Mucosa of rectum (tissue), 2 donors: ENCODE measurements around the gene MAP4K4.

ENCODE experiments used
- H3K27ac ChIP-seq, 2 donors: one replicate each; pipeline ENCODE4 v1.7.0; 2013; ENCODE audit warnings: inconsistent platforms in 2 of 2, low read depth in 2 of 2, low read length in 2 of 2
- H3K27me3 ChIP-seq, 2 donors: one replicate each; pipeline ENCODE4 v1.7.0; 2013; ENCODE audit warnings: low read length in 2 of 2; ENCODE audit not compliant: control insufficient read depth in 2 of 2, insufficient read depth in 2 of 2
- H3K36me3 ChIP-seq, 2 donors: one replicate each; pipeline ENCODE4 v1.7.0; 2013; ENCODE audit warnings: low read length in 2 of 2; ENCODE audit not compliant: control insufficient read depth in 2 of 2, insufficient read depth in 2 of 2
- H3K4me1 ChIP-seq, 2 donors: one replicate each; pipeline ENCODE4 v1.7.0; 2013; ENCODE audit warnings: low read length in 2 of 2, mild to moderate bottlenecking in 1 of 2; ENCODE audit not compliant: control insufficient read depth in 2 of 2, insufficient read depth in 2 of 2
- H3K4me3 ChIP-seq, 2 donors: one replicate each; pipeline ENCODE4 v1.7.0; 2013; ENCODE audit warnings: low read length in 2 of 2
- H3K9ac ChIP-seq, 2 donors: one replicate each; pipeline ENCODE4 v1.7.0; 2013; ENCODE audit warnings: low read length in 2 of 2, low read depth in 1 of 2, mild to moderate bottlenecking in 1 of 2
- H3K9me3 ChIP-seq, 2 donors: one replicate each; pipeline ENCODE4 v1.7.0; 2013; ENCODE audit warnings: low read length in 2 of 2; ENCODE audit not compliant: control insufficient read depth in 2 of 2
- donor health status: healthy.
- donor health status: Normal muscosa, but diverticular disease.

The MAP4K4 gene

GRCh38 chr2:101751875-101752619 is 54.5 kb downstream of the MAP4K4 start:
- no peak overlapping the region for H3K9ac ChIP-seq
- no peak overlapping the region for H3K27ac ChIP-seq
- no peaks in the 10 kb centered on the region for H3K27me3 ChIP-seq
- peaks cover 8 to 17% of the 10 kb centered on the region in 2 donors for H3K4me1 ChIP-seq
- H3K36me3 ChIP-seq = no peaks in the 10 kb centered on the region
- H3K9me3 ChIP-seq = no peaks in the 10 kb centered on the region
- H3K4me3 ChIP-seq = no peak overlapping the region

- Histone ChIP-seq H3K27ac (no peak overlapping the region), H3K9me3 (no peaks in the 10 kb centered on the region), H3K4me1 (peaks cover 8 to 17% of the 10 kb centered on the region in 2 donors)
These were observed 55.5 kb downstream of the MAP4K4 start for GRCh38 chr2:101752716-101753616.

GRCh38 chr2:101753720-101754490 is 56.4 kb downstream of the MAP4K4 start:
- Histone ChIP-seq H3K9me3 (no peaks in the 10 kb centered on the region), H3K27ac (no peak overlapping the region), H3K9ac (no peak overlapping the region), H3K4me1 (peaks cover 6 to 17% of the 10 kb centered on the region in 2 donors), H3K36me3 (no peaks in the 10 kb centered on the region), H3K4me3 (no peak overlapping the region), H3K27me3 (no peaks in the 10 kb centered on the region)

More at GRCh38 chr2:101752716-101753616, 55.5 kb downstream of the MAP4K4 start:
- no peak overlapping the region for H3K4me3 ChIP-seq
- H3K36me3 ChIP-seq = no peaks in the 10 kb centered on the region
- H3K9ac ChIP-seq = no peak overlapping the region
- no peaks in the 10 kb centered on the region for H3K27me3 ChIP-seq

- Histone ChIP-seq H3K4me3 (no peak overlapping the region), H3K9ac (no peak overlapping the region), H3K27me3 (no peaks in the 10 kb centered on the region), H3K36me3 (no peaks in the 10 kb centered on the region), H3K4me1 (peaks cover 6 to 17% of the 10 kb centered on the region in 2 donors), H3K27ac (no peak overlapping the region), H3K9me3 (no peaks in the 10 kb centered on the region)
These were observed 57.1 kb downstream of the MAP4K4 start for GRCh38 chr2:101754618-101755017.

DNA sequence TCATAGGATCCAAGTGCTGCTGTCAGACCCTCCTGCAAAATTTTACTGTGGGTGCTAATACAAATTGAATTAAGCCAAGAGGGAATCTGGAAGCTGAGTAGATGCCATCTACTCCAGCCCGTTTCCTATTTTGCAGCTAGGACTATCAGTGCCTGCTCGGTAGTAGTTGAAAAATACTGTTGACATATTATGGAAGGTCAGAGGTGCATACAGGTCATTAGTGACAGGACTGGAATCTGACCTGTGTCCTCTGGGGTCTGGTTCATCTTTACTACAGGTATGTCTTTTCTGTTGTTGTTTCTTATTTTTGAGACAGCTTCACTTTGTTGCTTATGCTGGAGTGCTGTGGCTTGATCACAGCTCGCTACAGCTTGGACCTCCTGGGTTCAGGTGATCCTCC is 58.8 kb downstream of the MAP4K4 start:
- peaks cover 6 to 17% of the 10 kb centered on the region in 2 donors for H3K4me1 ChIP-seq
- H3K27me3 ChIP-seq = no peaks in the 10 kb centered on the region
- H3K9me3 ChIP-seq = no peaks in the 10 kb centered on the region
- no peak overlapping the region for H3K9ac ChIP-seq
- no peaks in the 10 kb centered on the region for H3K36me3 ChIP-seq
- no peak overlapping the region for H3K4me3 ChIP-seq
- no peak overlapping the region for H3K27ac ChIP-seq

- H3K9me3 ChIP-seq = no peaks in the 10 kb centered on the region
These were observed 60.5 kb downstream of the MAP4K4 start for GRCh38 chr2:101758001-101758400.

GRCh38 chr2:101759162-101759561 is 61.7 kb downstream of the MAP4K4 start:
- Histone ChIP-seq H3K27ac (no peak overlapping the region), H3K4me3 (no peak overlapping the region), H3K4me1 (peaks cover 3 to 12% of the 10 kb centered on the region in 2 donors), H3K9ac (no peak overlapping the region), H3K9me3 (no peaks in the 10 kb centered on the region), H3K36me3 (no peaks in the 10 kb centered on the region), H3K27me3 (no peaks in the 10 kb centered on the region)

More at GRCh38 chr2:101758001-101758400, 60.5 kb downstream of the MAP4K4 start:
- H3K36me3 ChIP-seq = no peaks in the 10 kb centered on the region
- H3K27me3 ChIP-seq = no peaks in the 10 kb centered on the region
- no peak overlapping the region for H3K4me3 ChIP-seq
- no peak overlapping the region for H3K27ac ChIP-seq
- H3K4me1 ChIP-seq = peaks cover 5 to 12% of the 10 kb centered on the region in 2 donors
- no peak overlapping the region for H3K9ac ChIP-seq

GRCh38 chr2:101762451-101763171 is 65.1 kb downstream of the MAP4K4 start:
- Histone ChIP-seq H3K36me3 (no peaks in the 10 kb centered on the region), H3K9ac (no peak overlapping the region), H3K27ac (no peak overlapping the region), H3K27me3 (no peaks in the 10 kb centered on the region), H3K4me3 (no peak overlapping the region), H3K4me1 (peaks cover 3 to 8% of the 10 kb centered on the region in 2 donors), H3K9me3 (no peaks in the 10 kb centered on the region)

- Histone ChIP-seq H3K9ac (no peak overlapping the region), H3K27ac (no peak overlapping the region), H3K9me3 (no peaks in the 10 kb centered on the region), H3K27me3 (no peaks in the 10 kb centered on the region), H3K4me1 (peaks cover 5 to 10% of the 10 kb centered on the region in 2 donors), H3K4me3 (no peak overlapping the region), H3K36me3 (no peaks in the 10 kb centered on the region)
These were observed 66.2 kb downstream of the MAP4K4 start for GRCh38 chr2:101763496-101764333.
